Activated T-helper 9 cell treated with anti-CD3 and anti-CD28 coated beads, Interleukin-2, amount 50 U/mL, for 16 hours (primary cell): Measurements from ENCODE around the gene OR52B2.

Experiments used
- DNase-seq: peaks from one replicate; pipeline ENCODE4 v3.0.0-alpha.2; 2020; ENCODE audit warnings: low read depth

Gene OR52B2

DNA sequence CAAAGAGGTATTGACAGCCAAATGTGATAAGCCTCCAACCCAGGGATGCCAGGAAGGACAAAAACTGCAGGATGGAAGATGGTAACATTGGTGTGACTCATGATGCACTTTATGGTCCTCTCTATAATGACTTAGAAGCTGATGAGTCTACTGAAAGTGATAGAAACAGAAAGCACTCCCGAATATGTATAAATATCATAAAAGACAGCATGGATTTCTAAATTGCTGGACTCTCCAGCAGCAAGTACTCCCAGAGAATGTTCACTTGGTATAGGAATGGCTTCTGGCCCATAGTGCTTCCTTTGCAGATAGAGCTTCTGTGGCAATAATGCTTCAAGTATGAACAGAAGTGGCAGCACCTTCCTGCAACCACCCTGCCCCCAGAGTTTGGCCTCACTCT is at the start of gene OR52B2:
Gene OR52B2 (minus strand): TSS at position 101 of the 400 bp plus-strand sequence. CDS start 0 bp downstream, at position 101.
- no peak for DNase-seq

DNA sequence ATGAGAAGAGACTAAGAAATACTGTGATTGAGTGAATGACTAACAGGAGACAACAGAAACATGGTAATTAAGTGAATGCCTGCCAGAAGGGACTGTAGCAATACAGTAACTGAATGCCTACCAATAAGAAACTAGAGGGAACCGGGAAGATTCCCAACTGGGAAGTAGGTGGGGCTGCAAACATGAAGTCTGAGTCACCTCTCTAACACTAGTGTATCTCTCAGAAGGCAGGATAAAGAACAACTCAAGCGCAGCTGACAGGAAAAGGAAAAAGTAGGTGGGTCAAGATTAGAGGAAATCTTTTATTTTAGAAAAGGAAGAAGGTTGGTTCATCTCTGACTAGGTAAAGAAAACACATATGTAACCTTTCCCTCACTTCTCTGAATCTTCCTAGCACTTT is 49.2 kb upstream of the OR52B2 start:
- DNase-seq = no peak

DNA sequence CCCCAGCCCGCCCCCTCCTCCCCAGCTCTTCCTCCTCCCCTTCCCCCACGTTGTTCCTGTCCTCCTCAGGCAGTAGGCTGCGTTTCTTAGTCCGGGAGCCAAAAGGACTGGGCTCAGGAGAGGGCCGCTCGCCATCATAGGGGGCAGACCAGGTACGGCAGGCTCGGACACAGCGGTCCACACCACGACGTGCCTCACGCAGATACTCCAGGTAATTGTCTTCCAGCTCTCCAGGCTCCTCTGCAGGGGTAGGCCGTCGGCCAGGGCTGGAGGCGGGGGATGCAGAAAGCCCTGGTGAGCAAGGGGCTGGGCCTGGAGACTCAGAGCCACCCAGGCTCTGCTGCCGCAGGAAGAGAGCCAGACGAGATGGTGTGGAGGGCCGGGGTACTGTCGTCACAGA is 47.6 kb upstream of the OR52B2 start:
- no peak for DNase-seq

DNA sequence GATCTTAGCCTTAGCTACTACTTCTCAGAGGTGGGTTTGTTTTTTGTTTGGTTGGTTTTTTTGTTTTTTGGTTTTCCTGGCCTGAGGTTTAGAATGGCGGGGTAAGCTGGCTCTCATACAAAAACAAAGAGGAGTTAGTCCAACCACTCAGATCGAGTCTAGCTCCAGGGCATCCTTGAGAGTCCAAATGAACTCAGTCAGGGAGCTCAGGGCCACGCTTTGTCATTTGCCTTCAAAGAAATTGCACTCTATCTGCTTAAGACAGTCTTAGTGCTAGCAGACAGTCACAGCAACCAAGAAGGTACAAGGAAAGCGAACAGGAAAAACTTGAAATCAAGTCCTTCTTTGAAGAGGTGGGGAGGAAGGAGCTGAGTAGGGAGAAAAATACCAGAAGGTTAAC is 46.4 kb upstream of the OR52B2 start:
- no peak for DNase-seq

DNA sequence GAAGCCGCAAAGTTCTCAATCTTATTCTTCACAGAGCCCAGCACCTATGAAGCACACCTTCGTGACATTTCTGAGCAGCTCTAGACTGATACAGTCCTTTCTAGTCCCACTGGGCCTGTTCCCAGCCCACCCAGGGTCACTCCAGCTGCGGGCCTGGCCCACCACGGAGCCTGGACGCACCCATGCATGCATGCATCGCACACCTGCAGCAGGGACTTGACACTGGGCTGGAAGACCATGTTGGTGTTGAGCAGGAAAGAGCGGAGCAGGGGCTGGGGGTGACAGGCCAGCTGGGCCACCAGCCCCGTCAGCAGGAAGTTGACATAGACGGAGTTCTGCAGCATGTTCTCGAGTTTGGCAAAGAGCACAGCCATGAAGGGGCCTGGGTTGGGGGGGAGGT is 44.4 kb upstream of the OR52B2 start:
- DNase-seq = no peak

DNA sequence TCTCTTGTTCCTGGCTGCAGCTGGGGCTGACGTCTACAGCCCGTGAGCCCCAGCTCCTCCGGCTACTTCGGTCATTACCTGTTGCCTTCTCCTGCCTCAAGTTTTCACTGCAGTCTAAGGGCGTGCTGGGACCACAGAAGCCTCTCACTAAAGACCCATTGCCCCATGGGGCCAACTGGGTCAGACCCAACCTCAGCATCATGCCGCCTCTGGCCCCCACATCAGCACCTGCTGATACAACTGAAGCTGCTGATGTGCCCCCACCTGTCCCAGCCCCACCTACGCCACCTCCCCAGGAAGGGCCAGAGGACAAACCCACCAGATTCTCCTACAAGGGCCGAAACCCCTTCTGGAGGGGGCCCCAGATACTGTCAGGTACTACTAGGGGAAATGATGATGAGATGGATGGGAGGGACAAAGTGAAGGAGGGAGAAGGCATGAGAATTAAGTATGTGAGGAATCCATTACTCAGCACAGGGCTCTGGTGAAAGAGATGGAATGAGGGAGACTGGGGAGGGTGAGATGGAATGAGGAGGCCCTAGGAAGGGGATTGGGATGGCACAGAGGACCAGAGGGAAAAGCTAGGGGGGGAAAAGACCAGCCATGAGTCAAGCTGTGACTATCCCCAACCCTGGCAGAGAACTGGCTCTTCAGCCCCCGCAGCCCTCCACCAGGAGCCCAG is 40.3 kb upstream of the OR52B2 start:
- DNase-seq = no peak

DNA sequence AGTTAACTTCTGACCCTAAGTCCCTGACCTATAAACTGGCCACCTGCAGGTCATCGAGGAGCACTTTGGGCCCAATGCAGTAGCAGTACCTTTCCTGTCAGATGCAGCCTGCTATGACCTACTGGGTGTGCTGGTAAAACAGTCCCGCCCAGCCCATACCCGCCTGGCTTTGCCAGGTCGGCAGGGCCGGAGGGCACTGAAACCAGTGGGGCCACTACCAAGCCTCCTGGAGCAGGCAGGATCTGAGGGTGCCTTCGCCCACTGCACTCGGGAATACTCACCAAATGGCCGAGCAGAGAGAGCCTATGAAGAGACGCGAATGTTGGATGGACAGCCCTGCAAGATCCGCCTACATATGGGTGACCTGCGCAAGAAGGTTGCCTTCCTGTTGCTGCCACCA is 39.7 kb upstream of the OR52B2 start:
- no peak for DNase-seq

DNA sequence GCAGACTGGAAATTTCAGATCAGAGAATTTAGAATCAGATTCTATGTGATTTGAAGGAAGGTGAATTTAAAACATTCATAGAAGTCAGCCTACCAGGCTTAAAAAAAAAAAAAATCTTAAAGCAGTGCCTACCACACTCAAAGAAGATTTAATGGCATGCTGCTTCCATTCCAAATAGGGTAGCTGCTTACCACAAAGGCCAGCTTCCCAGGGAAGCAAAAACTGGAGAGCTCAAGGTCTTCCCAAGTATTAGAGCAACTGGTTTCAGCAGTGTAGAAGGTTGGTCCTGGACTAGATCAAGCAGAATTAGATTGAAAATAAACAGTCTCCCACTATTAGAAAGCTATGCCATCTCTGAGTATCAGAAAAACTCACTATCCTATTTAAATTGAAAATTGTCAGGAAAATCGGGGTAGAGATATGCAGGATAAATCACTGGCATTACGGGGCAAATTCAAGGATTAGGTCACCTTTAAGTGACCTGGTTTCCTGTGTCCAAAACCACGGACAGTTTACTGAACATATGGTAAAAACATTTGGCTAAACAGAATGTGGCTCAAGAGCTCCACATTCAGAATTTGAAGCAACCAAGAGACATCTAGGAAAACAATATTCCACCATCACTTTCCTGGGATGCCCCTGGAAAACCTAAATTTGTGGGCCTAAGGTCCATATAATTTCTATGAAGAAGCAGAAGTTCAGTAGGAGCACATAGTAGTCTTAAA is 36.5 kb upstream of the OR52B2 start:
- DNase-seq = no peak

DNA sequence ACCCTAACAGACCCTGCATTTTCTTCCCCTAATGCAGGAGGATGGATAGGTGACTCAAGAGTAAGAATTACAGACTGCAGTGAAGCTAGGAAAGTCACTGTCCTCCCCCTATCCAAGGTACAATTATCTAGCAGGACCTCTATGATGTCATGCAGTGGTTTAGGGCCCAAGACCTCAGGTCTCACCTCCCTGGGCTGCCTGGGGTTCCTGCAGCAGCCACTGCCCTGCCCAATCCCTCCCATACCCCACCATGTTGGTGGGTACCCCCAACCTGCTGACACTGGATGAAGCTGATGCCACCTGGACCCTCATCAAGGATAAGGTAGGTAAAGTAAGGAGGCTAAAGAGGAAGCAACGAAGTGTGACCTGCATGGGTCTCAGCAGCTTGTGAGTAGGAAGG is 35.2 kb upstream of the OR52B2 start, which contains the start of gene C11orf42:
Gene C11orf42 (plus strand): TSS at position 192 of the 400 bp plus-strand sequence. CDS start 59 bp downstream, at position 251.
- no peak for DNase-seq

DNA sequence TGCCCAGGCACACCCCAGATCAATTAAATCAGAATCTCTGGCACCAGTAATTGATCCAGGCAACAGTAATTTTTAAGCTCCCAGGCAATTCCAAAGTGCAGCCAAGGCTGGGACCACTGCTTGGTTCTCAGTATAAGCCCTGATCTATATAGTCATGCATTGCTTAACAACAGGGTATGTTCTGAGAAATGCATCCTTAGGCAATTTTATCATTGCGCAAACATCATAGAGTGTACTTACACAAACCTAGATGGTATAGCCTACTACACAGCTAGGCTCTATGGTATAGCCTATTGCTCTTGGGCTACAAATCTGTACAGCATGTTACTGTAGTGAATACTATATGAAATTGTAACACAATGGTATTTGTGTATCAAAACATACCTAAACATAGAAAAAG is 34.6 kb upstream of the OR52B2 start:
- no peak for DNase-seq

DNA sequence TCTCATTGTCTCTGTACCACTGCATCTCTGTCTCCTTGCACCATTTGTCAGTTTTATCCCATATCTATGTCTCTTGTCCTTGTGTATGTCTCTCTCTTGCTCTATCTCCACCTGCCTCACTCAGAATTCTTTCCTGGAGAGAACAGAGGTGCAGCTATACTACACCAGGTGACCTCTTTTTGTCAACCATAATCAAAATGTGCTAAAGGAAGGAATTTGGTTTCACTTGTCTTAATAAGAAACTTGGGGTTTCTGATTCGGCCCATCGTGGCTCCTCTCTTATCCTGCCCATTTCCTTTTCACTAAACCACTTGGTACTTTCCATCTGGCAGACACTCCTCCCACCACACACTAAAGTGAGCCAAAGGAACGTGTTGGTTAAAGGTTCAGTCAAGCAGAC is 33.2 kb upstream of the OR52B2 start:
- DNase-seq = no peak

DNA sequence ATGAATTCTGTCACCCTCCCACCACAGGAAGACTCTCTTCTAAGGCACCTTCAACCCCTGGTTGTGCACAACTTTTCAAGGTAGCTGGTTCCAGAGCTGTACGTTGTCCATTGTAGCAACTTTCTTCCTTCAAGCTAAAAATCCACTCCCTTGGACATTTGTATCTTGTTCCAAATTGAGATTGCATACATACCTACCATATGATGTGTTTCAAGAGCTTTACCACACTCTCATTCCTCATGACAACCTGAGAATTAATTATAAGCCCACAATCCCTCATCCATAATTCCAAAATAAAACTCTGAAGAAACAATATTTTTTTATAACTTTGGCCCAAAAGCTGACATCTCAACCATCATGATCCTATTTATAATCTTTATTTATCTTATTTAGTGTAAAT is 31.9 kb upstream of the OR52B2 start:
- no peak for DNase-seq

DNA sequence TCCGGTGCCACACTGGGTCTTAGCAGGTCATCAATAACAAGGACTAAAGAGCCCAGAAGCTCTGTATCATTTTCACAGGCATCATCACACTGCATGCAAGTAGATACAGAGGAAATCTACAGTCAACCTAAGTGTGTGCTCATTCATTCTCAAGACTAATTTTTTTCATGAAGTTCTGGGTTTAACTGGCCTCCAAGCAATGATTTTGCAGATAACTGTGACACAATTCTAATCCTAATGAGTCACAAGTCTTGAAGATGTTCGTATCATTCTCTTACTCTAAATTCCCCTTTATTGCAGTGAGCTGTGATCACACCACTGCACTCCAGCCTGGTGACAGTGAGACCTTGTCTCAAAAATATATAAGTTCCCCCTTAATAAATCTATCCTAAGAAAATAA is 31.4 kb upstream of the OR52B2 start:
- no peak for DNase-seq

DNA sequence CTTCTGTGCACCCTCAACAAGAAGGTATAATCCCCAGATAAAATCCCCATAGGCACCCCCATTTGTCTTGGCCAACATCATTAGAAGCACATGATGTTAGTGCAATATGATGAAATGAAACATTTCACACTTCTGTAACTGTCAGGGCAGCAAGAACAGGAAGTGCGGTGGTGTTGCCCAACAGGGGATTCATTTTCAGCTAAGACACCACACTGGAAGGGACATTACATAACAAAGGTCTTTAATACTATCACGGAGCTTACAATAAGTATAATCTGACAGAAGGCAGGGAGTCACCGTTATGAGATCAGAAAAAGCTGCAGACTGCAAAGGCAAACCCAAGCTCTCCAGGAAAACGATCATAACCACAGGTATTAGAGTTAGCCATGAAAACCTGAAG is 30.8 kb upstream of the OR52B2 start:
- DNase-seq = no peak

DNA sequence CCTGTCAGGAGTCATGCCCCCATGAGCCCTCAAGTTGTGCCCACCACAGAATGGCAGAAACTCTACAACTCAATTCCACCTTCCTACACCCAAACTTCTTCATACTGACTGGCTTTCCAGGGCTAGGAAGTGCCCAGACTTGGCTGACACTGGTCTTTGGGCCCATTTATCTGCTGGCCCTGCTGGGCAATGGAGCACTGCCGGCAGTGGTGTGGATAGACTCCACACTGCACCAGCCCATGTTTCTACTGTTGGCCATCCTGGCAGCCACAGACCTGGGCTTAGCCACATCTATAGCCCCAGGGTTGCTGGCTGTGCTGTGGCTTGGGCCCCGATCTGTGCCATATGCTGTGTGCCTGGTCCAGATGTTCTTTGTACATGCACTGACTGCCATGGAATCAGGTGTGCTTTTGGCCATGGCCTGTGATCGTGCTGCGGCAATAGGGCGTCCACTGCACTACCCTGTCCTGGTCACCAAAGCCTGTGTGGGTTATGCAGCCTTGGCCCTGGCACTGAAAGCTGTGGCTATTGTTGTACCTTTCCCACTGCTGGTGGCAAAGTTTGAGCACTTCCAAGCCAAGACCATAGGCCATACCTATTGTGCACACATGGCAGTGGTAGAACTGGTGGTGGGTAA is 29.2 kb upstream of the OR52B2 start, which contains the start of gene OR52W1:
Gene OR52W1 (plus strand): TSS at position 51 of the 637 bp plus-strand sequence. CDS start 0 bp downstream, at position 51.
- no peak for DNase-seq

DNA sequence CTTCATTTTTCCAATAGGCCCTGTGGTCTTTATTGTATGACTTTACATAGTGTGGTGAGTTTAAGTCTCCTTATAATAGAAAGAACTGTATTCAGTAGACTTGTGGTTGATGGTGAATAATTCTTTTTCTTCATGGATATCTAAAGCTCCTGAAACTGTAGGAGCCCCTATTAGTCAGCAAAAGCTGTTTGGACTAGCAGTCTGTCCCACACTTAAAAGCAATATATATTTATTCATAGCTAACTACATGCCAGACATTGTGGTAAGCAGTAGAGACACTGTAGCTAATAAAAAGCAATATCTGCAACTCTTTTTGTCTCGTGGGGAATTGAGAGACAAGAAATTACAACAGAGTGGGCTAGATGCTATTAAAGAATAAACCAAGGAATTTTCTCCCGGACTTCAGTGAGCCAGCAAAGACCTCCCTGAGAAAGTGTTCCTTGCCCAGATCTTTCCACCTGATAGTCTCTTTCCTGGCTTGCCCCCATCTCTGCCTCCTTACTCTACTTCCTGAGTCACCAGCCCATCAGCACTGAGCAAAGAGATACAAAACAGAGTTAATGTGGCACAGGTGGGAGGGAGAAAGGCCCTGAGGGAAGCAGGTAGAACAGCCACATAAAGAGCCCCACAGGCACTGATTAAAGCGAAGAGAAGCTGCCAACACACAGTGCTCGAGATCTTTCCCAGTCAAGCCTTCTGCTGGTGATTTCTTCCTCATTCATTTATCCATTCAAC is 27.5 kb upstream of the OR52B2 start:
- no peak for DNase-seq

DNA sequence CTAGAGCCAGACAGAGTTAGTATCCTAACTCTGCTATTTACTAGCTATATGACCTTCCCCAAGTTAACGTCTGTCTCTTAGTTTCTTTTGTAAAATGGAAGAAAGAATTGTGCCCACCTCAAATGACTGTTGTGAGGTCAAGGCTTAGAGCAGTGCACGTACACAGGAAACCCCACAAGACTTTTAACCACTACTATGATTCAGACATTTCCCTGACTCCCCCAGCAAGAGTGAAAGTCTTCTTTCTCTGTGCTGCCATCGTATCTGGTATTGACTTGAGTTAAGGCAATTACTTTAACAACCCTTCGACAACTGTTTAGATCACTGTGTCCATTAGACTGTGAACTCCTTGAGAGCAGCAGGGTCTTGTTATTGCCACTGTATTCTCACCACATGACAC is 26.3 kb upstream of the OR52B2 start:
- no peak for DNase-seq

DNA sequence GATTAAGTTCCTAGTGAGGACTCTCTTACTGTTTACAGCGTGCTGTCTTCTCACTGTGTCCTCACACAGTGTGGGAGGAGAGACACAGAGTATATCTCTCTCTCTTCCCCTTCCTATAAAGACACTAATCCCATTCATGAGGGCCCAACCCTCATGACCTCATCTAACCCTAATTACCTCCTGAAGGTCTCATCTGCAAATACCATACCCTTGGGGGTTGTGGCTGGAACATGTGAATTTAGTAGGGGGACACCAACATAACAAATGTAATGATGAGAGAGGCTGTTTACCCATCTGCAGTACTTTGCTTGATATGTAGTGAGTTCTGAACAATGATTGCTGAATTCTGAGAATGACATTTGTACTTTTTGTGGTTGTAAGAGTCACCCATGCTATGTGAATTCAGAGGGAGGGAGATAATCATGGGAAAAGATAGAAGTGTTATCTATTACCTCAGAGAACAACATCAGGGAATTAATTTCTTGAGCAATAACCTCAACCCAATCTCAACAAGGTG is 24.0 kb upstream of the OR52B2 start:
- no peak for DNase-seq

DNA sequence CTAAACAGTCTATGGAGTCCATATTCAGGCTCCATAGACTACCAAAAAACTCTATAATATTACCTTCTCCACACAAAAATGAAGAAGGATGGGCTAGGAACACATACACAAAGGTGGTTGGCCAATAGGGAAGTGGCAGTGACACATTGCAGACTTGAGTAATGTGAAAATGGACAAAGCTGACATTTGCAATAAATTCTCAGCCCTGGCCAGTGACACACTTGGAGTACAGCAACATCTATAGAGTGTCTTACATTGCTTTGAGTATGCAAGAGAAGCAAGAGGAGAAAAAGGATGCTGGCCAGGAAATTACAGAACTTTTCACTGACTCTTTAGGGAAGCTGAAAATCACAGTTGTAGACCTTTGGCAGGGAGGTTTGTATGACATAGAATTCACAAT is 21.6 kb upstream of the OR52B2 start:
- DNase-seq = no peak

DNA sequence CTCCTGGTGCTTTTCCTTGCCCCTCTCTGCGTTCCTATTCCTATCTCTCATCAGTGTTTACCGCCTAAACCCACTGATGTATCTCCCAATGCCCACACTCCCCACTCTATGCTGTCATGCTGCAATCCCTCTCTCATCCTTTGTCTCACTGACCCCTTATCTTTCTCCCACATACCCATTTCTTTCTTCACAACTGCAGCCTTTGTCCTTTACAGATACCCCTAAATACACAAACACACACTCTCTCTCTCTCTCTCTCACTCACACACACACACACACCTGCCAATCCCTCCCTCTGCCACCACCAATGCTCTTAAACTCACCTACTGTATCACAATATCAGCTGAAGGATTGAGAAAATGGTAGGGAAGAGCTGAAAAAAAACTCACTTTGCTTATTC is 5.3 kb upstream of the OR52B2 start:
- no peak for DNase-seq

DNA sequence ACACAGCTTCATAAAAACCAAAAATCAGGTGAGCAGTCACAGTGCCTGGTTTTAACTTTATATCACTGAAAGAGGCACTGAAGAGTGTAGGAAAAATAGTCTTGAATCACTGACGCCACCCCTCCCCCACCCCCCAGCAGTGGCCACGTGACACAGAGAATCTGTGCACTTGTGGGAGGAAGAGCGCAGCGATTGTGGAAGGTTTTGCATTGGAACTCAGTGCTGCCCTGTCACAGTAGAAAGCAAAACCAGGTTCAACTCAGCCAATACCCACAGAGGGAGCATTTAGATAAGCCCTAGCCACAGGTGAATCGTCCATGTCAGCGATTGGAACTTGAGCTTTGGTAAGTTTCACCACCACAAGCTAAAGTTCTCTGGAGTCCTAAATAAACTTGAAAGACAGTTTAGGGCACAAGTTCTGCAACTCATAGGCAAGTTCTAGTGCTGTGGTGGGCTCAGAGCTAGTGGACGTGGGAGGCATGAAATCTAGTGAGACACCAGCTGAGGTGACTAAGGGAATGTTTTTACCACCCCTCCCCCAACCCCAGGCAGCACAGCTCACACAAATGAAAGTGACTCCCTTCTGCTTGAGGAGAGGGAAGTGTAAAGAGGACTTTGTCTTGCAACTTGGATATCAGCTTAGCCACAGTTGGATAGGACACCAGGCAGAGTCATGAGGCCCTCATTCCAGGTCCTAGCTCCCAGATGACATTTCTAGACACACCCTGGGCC is 13.3 kb downstream of the OR52B2 start:
- no peak for DNase-seq

DNA sequence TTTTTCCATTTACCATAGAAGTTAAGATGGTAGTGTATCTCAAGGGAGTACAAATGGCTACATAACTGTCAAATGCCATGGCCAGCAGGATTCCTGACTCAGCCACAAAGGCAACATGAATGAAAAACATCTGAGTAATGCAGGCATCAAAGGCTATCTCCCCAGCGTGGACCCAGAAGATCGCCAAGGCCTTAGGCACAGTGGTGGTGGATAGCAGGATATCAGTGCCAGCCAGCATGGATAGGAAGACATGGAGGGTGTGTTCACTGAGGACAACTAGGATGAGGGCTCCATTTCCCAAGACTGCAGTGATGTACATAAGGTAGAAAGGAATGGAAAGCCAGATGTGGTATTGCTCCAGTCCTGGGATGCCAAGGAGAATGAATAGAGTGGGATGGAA is 18.0 kb downstream of the OR52B2 start:
- DNase-seq = no peak
